ENCODE data around the gene ARF6.

Gene ARF6

GRCh38 chr14:49945448-49946319, 52.8 kb downstream of the ARF6 start:
- no peak for DNase-seq

Data from suppressor macrophage treated with lipopolysaccharide for 4 hours (primary cell).